A673 (cell line): ENCODE data around the gene GALNT9. TPM values are rescaled to one million over a fixed set of nuclear protein-coding genes. Genes with fewer than 3 reads are reported as not detected.

ENCODE experiments used
- BruUV-seq: library from RNA; stranded (reverse); fragments of 400-500 nt; replicated peaks from 2 replicates; lab custom pipeline; 2021; lab: Mats Ljungman, UMichigan
- CTCF ChIA-PET: fragments of 300-600 bp; sonication (Branson Sonifier 250); formaldehyde crosslinking; loops from one replicate; lab custom pipeline; 2022; ENCODE audit warnings: antibody characterized with exemption; lab: Charles Lee
- POLR2A ChIA-PET: fragments of 300-600 bp; sonication (Branson Sonifier 250); formaldehyde crosslinking; loops from one replicate; lab custom pipeline; 2022; ENCODE audit warnings: antibody characterized with exemption; ENCODE audit not compliant: low non-redundant PET; lab: Charles Lee
- DNase-seq: peaks from one replicate; pipeline ENCODE4 v3.0.0-alpha.2; 2015; ENCODE audit warnings: low spot score
- H3K27ac ChIP-seq: fragments of 200-600 bp; sonication (generic); 2 replicates; pipeline ENCODE4 v1.5.1; 2016; ENCODE audit warnings: mixed run types, low read depth, mild to moderate bottlenecking, mixed read lengths, antibody characterized with exemption, low read length; ENCODE audit not compliant: poor library complexity, severe bottlenecking
- H3K27me3 ChIP-seq: fragments of 200-600 bp; sonication (generic); replicated peaks from 2 replicates; pipeline ENCODE4 v1.6.1; 2017; ENCODE audit warnings: mixed run types, low read depth, mild to moderate bottlenecking, mixed read lengths, antibody characterized with exemption, low read length; ENCODE audit not compliant: insufficient read depth, poor library complexity
- H3K36me3 ChIP-seq: fragments of 200-600 bp; sonication (generic); 2 replicates; pipeline ENCODE4 v1.6.1; 2016; ENCODE audit warnings: mixed run types, mild to moderate bottlenecking, mixed read lengths, antibody characterized with exemption, low read length; ENCODE audit not compliant: insufficient read depth, poor library complexity, severe bottlenecking
- H3K4me1 ChIP-seq: fragments of 200-600 bp; sonication (generic); 2 replicates; pipeline ENCODE4 v1.6.1; 2017; ENCODE audit warnings: mixed run types, mild to moderate bottlenecking, mixed read lengths, antibody characterized with exemption, low read length; ENCODE audit not compliant: insufficient read depth, poor library complexity, severe bottlenecking
- H3K4me3 ChIP-seq: fragments of 200-600 bp; sonication (generic); 2 replicates; pipeline ENCODE4 v1.5.1; 2016; ENCODE audit warnings: low read depth, mixed run types, mild to moderate bottlenecking, mixed read lengths, low read length; ENCODE audit not compliant: poor library complexity, severe bottlenecking
- H3K9me3 ChIP-seq: fragments of 200-600 bp; sonication (generic); 2 replicates; pipeline ENCODE4 v1.6.1; 2016; ENCODE audit warnings: mixed run types, low read depth, mild to moderate bottlenecking, mixed read lengths, antibody characterized with exemption, low read length; ENCODE audit not compliant: poor library complexity, severe bottlenecking
- CTCF ChIP-seq: fragments of 300-800, 200-600 bp; sonication (generic); conservative IDR thresholded peaks from 2 replicates; pipeline ENCODE4 v1.5.1; 2017; ENCODE audit warnings: low read depth, mild to moderate bottlenecking, antibody characterized with exemption, low read length, moderate library complexity, mixed read lengths
- EZH2 ChIP-seq: fragments of 200-600 bp; sonication (generic); IDR thresholded peaks from 2 replicates; pipeline ENCODE4 v1.6.1; 2017; ENCODE audit warnings: borderline replicate concordance, low read depth, mild to moderate bottlenecking, mixed read lengths, antibody characterized with exemption, low read length; ENCODE audit not compliant: poor library complexity, severe bottlenecking
- intact Hi-C: fragments of 100-400 bp; cut with micrococcal nuclease; formaldehyde crosslinking; loops from one replicate; pipeline ENCODE4 v1.10.0; 2022; ENCODE audit not compliant: unreplicated experiment
- total RNA-seq: library from RNA; stranded (reverse); gene quantifications from 2 replicates; pipeline ENCODE4 v1.2.3, GENCODE V29; 2021

GALNT9 gene
- total RNA-seq, 1 experiment from 2014 or later = 7.4 TPM

- DNase-seq = no peak
- TF ChIP-seq CTCF = no peak
- no peak for TF ChIP-seq EZH2
- H3K4me1 ChIP-seq = peaks cover 21% of the 10 kb centered on the region
- ChIA-PET POLR2A (no interaction called here), CTCF (no interaction called here)
- intact Hi-C loops = no loop called here
- no peak overlapping the region for H3K27ac ChIP-seq
- H3K9me3 ChIP-seq = no peaks in the 10 kb centered on the region
- H3K36me3 ChIP-seq = no peaks in the 10 kb centered on the region
- H3K27me3 ChIP-seq = no peaks in the 10 kb centered on the region
- no peak overlapping the region for H3K4me3 ChIP-seq
- no TSS peak for BruUV-seq
Measured at GRCh38 chr12:132166093-132166492, 163.3 kb downstream of the GALNT9 start.

- CTCF ChIA-PET = no interaction called here
- POLR2A ChIA-PET = no interaction called here
- no peaks in the 10 kb centered on the region for H3K27me3 ChIP-seq
- H3K36me3 ChIP-seq = no peaks in the 10 kb centered on the region
- intact Hi-C loops = no loop called here
- no peak overlapping the region for H3K27ac ChIP-seq
- no TSS peak for BruUV-seq
- TF ChIP-seq EZH2 = no peak
- no peak for TF ChIP-seq CTCF
- no peak for DNase-seq
- H3K4me1 ChIP-seq = peaks cover 20% of the 10 kb centered on the region
- H3K9me3 ChIP-seq = no peaks in the 10 kb centered on the region
- no peak overlapping the region for H3K4me3 ChIP-seq
Measured at GRCh38 chr12:132165584-132165983, 163.8 kb downstream of the GALNT9 start.

- peaks cover 8% of the 10 kb centered on the region for H3K4me1 ChIP-seq
- H3K27ac ChIP-seq = no peak overlapping the region
- intact Hi-C loops = no loop called here
- CTCF ChIA-PET = no interaction called here
- no peaks in the 10 kb centered on the region for H3K9me3 ChIP-seq
- no peak overlapping the region for H3K4me3 ChIP-seq
- BruUV-seq = no TSS peak
- TF ChIP-seq CTCF (no peak), EZH2 (no peak)
- no peaks in the 10 kb centered on the region for H3K27me3 ChIP-seq
- H3K36me3 ChIP-seq = no peaks in the 10 kb centered on the region
- DNase-seq = no peak
- POLR2A ChIA-PET = no interaction called here
Measured at GRCh38 chr12:132164426-132164825, 165.0 kb downstream of the GALNT9 start.
